Lower leg skin (tissue), 3 donors: ENCODE data around the gene ISX.
"Not testable (repeated sequence)": the region's sequence is repeated elsewhere in the genome, so short reads cannot be mapped to it uniquely, and the experiment has no call there.

Experiments used
- CTCF ChIP-seq, 3 donors: fragments of 450-650 bp; IDR thresholded peaks; one replicate each; pipeline ENCODE4 v1.5.1; 2016; ENCODE audit warnings: antibody characterized with exemption in 3 of 3, mild to moderate bottlenecking in 3 of 3, moderate library complexity in 2 of 3
- POLR2A ChIP-seq, 2 donors: fragments of 450-650 bp; IDR thresholded peaks; one replicate each; pipeline ENCODE4 v1.6.1; 2016 to 2017; ENCODE audit warnings: antibody characterized with exemption in 2 of 2, mild to moderate bottlenecking in 1 of 2, moderate library complexity in 1 of 2

GRCh38 chr22:35030112-35030511 lies 35.8 kb upstream of the ISX start:
- not testable (repeated sequence) for TF ChIP-seq CTCF, POLR2A (IDR thresholded peaks at IDR 0.05)
